Measurements from ENCODE around the gene DPYSL5. TPM values are rescaled to one million over a fixed set of nuclear protein-coding genes. Genes with fewer than 3 reads are reported as not detected.
"Not testable (repeated sequence)": the region's sequence is repeated elsewhere in the genome, so short reads cannot be mapped to it uniquely, and the experiment has no call there.

The DPYSL5 gene, protein sequence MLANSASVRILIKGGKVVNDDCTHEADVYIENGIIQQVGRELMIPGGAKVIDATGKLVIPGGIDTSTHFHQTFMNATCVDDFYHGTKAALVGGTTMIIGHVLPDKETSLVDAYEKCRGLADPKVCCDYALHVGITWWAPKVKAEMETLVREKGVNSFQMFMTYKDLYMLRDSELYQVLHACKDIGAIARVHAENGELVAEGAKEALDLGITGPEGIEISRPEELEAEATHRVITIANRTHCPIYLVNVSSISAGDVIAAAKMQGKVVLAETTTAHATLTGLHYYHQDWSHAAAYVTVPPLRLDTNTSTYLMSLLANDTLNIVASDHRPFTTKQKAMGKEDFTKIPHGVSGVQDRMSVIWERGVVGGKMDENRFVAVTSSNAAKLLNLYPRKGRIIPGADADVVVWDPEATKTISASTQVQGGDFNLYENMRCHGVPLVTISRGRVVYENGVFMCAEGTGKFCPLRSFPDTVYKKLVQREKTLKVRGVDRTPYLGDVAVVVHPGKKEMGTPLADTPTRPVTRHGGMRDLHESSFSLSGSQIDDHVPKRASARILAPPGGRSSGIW
- not detected in 2 replicates for total RNA-seq

DNA sequence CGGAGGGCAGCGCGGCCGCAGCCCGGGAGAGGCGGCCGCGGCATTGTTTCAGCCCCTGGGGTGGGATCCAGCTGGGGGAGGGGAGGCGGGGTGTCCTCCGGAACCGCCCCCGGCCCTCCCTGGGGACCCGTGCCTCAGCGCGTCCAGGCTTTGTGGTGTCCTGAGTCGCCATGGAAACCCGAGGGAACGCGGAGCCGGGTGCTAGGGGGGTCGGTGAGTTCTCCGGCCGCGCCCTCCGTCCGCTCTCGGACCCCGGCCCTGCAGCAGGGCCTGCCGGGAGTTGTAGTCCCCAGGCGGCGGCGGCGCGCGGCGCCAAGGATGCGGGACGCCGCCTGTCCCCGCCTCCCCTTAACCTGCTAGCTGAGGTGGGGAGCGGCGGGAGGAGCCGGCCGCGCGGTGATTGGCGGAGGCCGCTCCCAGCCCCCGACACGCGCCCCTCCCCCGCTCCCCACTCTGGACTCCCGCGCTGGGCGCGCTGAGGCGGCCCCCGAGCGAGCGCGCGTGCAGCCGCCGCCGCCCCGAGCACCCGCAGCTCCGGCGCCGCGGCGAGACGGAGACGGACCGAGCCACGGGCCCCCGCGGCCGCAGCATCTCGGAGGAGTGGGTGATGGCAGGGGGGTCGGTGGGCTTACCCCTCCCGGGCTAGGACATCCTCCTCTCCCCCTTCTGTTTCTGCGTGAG is at the start of gene DPYSL5:
Gene DPYSL5 (plus strand): TSS at position 478 of the 681 bp plus-strand sequence. CDS start 50,368 bp downstream, outside the sequence.
- DNase-seq (ENCODE audit: low read depth): no peak

DNA sequence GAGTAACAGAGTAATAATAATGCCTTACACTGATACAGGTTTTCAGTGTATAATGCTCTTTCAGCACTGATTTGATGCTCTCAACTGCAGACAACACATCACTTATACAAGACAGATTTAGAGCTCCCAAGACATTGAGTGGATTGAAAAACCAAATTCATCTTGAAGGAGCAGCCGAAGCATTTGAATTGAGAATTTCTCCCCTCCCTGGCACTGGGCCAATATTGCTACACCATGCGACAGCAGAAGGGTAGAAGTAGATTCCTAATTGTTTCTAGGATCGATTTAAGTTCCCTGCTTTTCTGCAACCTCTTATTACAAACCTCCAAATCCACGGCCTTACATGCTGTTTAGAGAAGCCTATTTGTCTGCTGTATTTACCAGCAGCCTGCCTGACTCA is 46.6 kb upstream of the DPYSL5 start:
- DNase-seq (ENCODE audit: low read depth): no peak

DNA sequence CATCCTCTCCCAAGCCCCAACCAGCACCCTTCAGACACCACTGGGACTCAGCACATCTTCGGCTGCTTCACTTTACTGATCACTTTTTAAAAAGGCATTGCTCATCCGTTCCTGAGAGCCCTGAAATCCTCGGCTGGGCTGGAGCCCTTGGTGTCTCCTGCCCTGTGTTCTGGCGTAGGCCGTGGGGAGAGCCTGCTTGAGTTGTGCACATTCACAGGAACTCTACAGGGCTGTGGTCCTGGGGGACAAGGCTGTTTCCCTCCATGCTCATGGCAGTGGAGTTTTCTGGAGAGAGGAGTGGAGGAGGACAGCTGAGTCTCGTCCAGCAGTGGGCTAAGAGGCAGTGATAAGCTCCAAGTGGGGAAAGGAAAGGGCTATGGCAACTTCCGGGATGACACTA is 46.1 kb upstream of the DPYSL5 start:
- DNase-seq (ENCODE audit: low read depth): no peak

DNA sequence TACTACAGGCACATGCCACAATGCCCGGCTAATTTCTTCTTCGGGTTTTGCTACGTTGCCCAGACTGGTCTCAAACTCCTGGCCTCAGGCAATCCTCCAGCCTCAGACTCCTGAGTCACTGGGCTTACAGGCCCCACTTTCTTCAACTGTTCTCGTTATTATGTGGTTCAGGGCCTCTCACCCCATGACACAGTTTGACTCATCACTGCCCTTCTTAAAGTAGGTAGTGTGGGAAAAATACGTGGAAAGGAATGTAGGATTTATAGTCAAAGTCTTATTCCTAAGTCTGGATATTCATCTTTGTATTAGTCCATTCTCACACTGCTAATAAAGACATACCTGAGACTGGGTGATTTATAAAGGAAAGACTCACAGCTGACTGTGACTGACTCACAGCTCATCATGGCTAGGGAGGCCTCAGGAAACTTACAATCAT is 42.7 kb upstream of the DPYSL5 start:
- DNase-seq (ENCODE audit: low read depth): peak; percentile 92

DNA sequence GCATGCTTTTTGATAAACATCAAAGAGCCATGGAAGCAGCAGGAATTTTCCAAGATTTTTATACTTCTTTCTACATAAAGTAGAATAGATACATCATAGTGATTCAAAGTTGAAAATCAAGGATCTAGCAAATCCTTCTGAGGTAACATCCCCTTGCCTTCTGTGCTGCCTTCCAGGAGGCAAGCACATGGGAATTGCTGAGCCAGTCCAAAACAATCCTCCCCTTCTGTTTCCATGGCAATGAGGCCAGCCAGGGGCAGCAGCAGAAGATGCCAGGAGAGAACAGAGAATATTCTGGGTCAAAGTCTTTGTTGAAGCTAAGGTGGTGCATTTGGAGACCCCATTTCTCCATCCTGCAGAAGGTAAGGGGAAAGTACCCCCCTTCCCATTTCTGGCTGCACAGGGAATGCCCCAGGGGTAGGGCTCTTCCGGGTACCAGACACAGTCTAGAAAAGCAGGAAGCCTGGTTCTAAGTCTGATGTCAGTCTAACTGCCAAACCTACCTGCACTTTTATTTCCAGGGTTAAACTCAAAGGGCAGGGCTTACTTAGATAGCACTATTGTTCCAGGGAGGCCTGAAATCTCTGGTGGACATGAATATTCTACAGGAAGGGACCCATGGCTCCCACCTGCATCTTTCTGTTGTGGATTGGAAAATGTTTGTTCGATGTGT is 40.0 kb upstream of the DPYSL5 start:
- no peak for DNase-seq (ENCODE audit: low read depth)

DNA sequence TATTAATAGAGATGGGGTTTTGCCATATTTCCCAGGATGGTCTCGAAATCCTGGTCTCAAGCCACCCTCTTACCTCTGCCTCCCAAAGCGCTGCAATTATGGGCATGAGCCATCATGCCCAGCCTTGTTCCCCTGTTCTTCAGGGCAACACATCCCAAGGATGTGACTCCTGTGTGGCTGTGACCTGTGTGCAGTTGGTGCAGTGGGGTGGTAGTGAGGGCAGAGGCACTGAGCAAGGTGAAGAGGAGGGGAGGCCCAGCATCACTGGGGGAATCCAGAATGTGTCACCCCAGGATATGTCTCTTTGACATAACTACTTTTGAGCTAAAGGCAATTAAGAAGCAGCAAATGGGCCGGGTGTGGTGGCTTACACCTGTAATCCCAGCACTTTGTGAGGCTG is 38.7 kb upstream of the DPYSL5 start:
- DNase-seq (ENCODE audit: low read depth): no peak

DNA sequence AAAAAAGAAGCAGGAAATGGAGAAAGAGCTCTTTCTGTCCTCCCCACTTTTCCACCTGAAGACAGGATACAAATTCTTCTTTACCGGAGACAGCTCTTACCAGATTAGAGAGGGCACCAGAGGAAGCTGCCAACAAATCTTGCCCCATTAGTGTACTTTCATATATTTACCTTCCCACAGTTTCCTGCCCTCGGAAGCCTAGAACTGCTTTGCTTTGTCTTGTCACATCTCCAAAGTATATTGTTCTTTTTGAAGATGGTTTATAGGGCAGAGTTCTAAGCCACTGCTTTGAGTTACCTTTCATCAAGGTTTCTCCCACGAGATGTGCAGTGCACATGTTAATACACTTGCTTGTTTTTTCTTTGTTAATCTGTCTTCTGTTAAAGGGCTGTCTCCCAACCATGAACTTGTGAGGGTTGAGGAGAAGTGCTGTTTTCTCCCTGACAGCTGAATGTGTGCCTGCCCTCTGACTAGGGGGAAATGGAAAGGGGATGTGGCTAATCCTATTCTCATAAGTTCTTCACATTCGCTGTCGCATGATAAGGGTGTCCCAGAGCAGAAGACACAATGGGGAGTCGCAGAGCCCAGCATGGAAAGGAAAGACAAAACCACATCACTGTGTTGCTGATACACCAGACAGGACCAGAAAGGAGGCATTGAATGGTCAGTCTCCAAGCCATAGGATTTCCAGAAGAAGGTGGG is 37.9 kb upstream of the DPYSL5 start:
- no peak for DNase-seq (ENCODE audit: low read depth)

DNA sequence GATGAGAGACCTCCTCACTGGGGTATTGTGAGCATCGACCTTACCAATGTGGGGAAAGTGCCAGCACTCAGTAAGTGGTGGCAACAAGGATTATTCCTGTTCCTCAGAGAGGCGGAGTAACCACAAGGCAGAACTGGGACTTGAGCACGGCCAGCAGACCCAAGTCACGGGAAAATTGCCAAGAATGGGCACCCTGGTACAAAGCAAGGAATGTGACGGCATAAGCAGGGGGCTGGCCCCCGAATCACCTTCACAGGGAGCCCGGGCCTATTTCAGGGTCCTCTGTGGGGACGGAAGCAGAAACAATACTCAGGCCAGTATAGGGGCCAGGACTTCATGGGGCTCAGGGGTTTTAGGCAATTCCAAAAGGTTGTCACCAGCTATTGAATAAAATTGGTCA is 36.7 kb upstream of the DPYSL5 start:
- DNase-seq (ENCODE audit: low read depth): no peak

DNA sequence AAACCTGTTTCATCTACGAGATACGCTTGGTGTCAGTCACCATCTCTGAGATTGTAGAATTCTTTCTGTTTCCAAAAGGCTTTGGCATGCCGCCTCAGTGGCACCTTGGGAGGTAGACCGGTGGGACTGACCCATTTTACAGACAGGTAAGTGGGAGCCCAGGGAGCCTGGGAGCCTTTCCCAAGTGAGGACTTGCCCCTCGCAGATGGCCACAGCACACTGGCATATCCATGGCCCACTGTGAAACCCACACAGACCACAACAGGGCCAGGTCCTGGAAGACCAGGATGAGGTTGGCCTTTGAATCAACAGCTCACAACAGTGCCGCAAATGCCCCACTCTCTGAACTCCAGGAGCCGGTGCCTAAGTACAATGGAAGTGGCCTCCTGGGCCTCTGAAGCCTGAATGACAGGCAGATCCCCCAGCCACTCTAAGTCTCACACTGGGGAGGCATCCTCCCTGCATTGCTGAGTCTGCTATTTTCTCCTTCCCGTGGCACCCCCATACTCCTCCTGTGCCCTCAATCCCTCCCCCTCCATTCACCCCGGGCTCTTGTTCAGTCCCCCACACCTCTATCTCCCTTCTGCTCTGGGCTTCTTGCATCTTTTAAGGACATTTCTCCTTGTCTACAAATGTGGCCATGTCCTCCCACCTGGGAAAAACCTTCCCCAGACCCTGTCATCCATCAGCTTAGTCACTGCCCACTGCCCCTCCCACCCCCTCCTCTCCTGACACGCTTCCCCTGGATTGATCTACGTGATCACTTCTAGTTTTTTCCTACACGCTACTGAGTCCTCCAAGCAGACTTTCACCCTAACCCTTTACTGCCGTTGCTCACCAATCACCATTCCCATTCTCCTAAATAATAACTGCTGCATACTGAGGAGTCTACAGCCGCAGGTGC is 35.9 kb upstream of the DPYSL5 start:
- DNase-seq (ENCODE audit: low read depth): no peak

DNA sequence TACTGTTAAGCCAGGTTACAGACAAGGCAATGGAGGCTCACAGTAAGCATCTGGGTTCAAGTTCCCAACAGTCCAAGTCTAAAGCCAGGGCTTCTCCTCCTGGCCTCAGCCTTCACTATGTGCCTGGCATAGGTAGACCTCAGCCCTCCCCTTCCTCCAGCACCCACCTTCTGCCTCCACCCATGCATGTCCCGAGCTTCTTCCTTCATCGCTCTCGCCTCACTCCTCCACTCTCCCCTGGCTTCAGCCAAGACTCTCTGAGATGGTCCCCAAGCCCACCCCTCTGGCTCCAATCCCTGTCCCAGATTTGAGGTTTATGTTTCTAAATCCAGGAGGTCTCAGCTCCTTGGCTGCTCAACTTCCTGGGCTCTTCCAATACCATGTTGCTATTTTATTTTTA is 35.2 kb upstream of the DPYSL5 start:
- no peak for DNase-seq (ENCODE audit: low read depth)

DNA sequence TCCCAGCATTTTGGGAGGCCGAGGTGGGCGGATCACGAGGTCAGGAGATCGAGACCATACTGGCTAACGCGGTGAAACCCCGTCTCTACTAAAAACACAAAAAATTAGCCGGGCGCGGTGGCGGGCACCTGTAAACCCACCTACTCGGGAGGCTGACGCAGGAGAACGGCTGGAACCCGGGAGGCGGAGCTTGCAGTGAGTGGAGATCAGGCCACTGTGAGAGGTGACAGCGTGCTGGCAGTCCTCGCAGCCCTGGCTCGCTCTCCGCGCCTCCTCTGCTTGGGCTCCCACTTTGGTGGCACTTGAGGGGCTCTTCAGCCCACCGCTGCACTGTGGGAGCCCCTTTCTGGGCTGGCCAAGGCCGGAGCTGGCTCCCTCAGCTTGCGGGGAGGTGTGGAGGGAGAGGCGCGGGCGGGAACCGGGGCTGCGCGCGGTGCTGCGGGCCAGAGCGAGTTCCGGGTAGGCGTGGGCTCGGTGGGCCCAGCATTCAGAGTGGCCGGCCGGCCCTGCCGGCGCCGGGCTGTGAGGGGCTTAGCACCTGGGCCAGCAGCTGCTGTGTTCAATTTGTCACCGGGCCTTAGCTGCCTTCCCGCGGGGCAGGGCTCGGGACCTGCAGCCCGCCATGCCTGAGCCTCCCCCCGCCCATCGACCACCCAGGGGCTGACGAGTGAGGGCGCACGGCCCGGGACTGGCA is 33.7 kb upstream of the DPYSL5 start:
- not testable (repeated sequence) for DNase-seq (ENCODE audit: low read depth)

DNA sequence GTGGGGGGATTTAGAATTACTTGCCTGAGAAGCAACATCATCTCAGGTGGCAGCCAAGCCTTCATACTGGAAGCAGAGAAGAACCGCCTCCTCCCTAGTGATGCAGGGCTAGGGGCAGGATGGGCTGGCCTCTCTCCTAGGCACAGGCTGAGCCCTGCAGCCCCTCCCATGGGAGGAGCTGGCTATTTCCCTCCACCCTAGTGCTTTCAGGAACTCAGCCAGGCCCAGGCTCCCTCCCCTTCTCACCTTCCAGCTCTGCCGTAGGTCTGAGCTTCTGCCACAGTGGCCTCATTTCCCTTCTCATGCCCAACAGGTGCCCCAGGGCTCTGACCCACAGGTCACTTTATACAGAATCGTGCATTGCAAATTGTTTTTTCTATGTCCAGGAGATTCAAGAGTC is 31.0 kb upstream of the DPYSL5 start:
- no peak for DNase-seq (ENCODE audit: low read depth)

DNA sequence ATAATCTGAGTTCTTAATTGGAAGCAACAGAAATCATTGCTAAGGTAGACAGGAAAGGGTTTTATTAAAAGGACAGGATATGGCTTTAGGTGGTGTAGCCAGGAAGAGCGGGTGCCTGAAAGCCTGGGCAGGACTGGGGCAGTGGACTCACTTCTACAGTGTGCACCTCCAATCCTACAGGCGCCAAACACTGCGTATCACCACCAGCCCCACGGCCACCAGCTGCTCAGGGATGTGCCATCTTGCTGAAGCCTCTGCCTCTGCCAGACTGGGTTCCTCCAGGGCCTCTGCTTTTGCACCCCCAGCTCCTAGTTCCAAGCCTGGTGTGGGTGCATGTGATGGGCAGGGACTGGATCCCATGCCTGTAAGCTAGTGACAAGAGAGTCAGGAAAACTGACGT is 29.7 kb upstream of the DPYSL5 start:
- DNase-seq (ENCODE audit: low read depth): no peak

DNA sequence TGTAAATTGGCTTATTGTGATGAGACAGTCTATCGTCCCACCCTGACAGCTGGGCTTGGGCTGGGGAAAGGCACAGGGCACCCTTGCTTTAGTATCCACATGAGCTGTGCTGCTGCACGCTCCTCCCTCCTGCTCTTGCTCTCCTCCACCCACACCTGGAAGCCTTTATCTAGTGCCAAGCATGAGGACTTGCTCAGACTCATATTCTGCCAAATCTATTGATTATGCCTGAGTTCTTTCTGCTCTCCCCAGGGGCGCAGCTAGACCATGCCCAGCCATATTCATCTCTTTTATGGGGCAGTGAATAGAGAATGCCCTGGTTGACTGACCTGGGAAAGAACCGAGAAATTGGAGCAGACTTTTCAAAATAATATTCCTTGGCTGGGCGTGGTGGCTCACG is 29.0 kb upstream of the DPYSL5 start:
- no peak for DNase-seq (ENCODE audit: low read depth)

DNA sequence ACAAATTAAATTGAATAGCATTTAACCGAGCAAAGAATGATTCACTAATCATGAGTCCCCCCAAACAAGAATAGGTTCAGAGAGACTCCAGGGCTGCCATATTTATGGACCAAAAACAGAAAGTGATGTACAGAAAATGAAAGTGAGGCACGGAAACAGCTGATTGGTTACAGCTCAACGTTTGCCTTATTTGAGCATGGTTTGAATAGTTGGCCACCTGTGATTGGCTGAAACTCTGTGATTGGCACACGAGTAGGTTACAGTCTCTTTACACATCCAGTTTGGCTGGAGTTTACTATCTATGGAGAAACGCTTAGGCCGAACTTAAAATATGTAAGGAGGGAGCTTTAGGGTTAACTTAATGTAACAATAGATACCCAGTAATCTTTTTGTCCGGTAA is 27.0 kb upstream of the DPYSL5 start:
- DNase-seq (ENCODE audit: low read depth): no peak

DNA sequence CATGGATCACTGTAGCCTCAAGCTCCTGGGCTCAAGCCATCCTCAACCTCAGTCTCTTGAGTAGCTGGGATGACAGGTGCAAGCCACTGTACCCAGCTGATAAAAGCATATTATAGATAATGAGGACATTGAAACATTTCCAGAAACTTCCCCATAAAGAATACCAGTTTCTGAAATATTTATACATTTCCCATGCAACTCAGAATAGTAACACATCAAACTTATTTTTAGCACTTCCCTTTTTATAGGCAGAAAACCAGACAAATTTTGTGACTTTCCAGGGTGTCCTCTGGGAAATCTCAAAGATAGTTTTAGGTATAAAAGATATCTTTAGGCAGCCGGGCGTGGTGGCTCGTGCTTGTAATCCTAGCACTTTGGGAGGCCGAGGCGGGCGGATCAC is 25.1 kb upstream of the DPYSL5 start:
- no peak for DNase-seq (ENCODE audit: low read depth)

DNA sequence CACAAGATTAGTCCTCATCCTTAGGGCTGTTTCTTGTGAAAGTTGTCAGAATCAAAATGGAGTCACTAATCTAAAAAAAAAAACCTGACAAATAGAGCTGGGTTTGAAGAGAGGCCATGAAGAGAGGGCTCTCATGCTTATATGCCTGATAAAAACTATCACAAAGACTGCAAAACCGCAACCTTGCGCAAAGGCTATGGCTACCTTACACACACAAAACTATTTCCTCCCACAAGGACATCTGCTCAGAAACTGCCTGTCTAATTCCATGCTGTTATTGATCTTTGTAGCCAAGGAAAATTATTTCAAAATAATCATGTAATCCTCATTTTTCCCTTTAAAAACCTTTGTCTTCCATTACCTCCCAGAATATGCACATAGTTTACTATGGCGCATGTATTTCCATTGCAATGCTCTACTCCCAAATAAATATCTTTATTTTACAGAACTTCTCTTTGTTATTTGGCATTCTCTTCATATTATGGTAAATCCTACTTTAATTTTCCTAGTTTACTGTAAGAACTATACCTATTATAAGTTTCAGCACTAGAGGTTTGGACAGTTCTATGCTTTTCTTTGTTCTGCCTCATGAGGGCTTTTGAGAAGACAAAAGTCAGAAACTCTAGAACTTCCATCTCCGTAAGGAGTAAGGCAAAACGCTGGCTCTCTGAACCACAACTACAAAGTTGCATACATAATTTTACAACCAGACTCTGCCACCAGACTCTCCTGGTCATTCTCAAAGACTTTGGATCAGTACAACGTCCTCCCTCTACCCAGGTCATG is 9.6 kb upstream of the DPYSL5 start:
- DNase-seq (ENCODE audit: low read depth): peak; percentile 54

DNA sequence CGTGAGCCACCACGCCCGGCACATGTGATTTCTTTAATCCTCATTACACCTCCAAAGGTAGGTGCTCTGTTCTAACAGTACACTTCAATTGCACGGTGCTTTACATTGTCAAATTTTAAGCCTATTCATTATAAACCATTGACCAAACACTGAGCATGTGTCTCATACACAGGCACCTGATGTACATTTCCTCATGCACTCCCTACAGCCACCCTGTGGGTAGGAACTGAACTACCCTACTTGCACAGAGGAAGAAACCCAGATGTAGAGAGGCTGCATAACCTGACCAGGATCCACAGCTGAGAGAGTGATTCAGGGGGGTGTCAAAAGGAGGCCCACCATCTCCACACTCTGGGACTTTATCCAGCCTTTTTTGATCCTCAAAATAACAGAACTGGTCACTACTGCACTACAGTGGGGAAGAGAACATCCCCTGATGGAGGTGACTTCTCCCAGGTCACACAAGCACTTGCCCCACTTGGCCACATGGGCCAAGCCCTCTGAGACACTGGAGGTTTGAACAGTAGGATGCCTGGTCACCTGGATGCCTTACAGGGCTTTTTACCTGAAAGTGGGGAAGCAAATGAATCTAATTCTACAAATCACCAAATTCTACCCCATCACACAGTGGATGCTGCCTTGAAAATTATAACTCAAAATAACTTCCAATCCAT is 6.9 kb upstream of the DPYSL5 start:
- DNase-seq (ENCODE audit: low read depth): peak; percentile 7

DNA sequence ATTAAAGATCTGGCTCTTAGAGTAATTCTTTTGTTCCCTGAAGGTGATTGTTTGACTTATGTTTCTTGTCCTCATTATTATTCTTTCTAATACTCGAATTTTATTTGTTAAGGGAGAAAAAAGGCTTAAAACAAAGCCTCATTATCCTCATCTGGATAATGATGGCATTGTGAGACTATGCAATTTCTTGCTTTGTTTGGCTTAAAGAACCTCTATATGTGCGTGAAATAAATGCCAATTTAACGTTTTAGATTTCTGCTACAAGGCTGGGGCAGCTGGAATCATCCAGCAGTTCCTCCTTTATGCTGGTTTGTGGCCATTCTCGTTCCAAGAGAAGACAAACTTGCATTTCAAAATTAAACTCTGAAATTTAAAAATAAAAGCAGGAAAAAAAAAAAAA is 4.9 kb upstream of the DPYSL5 start:
- no peak for DNase-seq (ENCODE audit: low read depth)
